ENCODE measurements around the gene ZNF280C. TPM values are rescaled to one million over a fixed set of nuclear protein-coding genes. Genes with fewer than 3 reads are reported as not detected.
A peak's percentile ranks its signal among the peaks of the same experiment; 100 is the strongest.

Gene ZNF280C
- total and polyA plus RNA-seq, 2 of the 13 experiments (the other 11 are each of a cell fraction or from before 2014, with no cell fraction given): 3.0 to 3.3 TPM

- TF ChIP-seq, protein P1, sequence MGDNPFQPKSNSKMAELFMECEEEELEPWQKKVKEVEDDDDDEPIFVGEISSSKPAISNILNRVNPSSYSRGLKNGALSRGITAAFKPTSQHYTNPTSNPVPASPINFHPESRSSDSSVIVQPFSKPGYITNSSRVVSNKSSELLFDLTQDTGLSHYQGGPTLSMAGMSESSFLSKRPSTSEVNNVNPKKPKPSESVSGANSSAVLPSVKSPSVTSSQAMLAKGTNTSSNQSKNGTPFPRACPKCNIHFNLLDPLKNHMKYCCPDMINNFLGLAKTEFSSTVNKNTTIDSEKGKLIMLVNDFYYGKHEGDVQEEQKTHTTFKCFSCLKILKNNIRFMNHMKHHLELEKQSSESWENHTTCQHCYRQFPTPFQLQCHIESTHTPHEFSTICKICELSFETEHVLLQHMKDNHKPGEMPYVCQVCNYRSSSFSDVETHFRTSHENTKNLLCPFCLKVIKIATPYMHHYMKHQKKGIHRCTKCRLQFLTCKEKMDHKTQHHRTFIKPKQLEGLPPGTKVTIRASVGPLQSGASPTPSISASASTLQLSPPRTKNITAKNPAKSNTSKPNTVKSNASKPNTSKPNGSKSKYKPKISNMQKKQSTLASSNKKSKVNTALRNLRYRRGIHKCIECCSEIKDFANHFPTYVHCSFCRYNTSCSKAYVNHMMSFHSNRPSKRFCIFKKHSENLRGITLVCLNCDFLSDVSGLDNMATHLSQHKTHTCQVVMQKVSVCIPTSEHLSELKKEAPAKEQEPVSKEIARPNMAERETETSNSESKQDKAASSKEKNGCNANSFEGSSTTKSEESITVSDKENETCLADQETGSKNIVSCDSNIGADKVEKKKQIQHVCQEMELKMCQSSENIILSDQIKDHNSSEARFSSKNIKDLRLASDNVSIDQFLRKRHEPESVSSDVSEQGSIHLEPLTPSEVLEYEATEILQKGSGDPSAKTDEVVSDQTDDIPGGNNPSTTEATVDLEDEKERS (CRISPR knock-in tag; IDR thresholded peaks at IDR 0.05): no peak
- TF ChIP-seq TBX3 (IDR thresholded peaks at IDR 0.05; ENCODE audit: borderline replicate concordance) (peak; percentile 28; the same call in 1 of the 2 replicates), MEF2D (CRISPR knock-in tag; IDR thresholded peaks at IDR 0.05) (0 out of 2 replicates have a peak, but pooled peaks have one; percentile 19), KAT2B (IDR thresholded peaks at IDR 0.05; ENCODE audit: borderline replicate concordance, low read depth, low read length) (no peak), TEAD3 (CRISPR knock-in tag; optimal IDR thresholded peaks at IDR 0.05; ENCODE audit: borderline replicate concordance) (peak; percentile 23), ZNF331 (CRISPR knock-in tag; IDR thresholded peaks at IDR 0.05) (0 out of 2 replicates have a peak, but pooled peaks have one; percentile 20), HNRNPUL1 (IDR thresholded peaks at IDR 0.05; ENCODE audit: low read depth, low read length) (no peak), ZBTB25 (CRISPR knock-in tag; IDR thresholded peaks at IDR 0.05) (no peak), SIX1 (CRISPR knock-in tag; IDR thresholded peaks at IDR 0.05; ENCODE audit: borderline replicate concordance) (0 out of 2 replicates have a peak, but pooled peaks have one; percentile 41), ATF7-NPFF (CRISPR knock-in tag; IDR thresholded peaks at IDR 0.05; ENCODE audit: low read depth) (0 out of 2 replicates have a peak, but pooled peaks have one; percentile 50), PHF8 (CRISPR knock-in tag; IDR thresholded peaks at IDR 0.05) (peak; percentile 56), RCOR2 (CRISPR knock-in tag; IDR thresholded peaks at IDR 0.05) (no peak), ZBTB7B (CRISPR knock-in tag; IDR thresholded peaks at IDR 0.05) (peak; percentile 23; the same call in 1 of the 2 replicates)
- TF ChIP-seq, protein P2, sequence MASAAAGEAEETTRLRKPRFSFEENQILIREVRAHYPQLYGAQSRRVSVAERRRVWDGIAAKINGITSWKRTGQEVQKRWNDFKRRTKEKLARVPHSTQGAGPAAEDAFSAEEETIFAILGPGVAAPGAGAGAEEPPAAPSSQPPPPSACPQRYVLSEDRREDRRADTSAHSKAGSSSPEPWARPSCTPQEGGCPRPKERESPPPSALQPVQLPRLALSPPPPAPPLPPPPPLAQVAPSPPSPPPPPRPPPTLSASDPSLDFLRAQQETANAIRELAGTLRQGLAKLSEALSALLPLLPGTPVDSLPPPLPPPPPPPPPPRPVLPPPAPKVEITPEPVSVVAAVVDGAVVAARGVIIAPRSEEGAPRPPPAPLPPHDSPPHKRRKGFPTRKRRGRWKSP (CRISPR knock-in tag; IDR thresholded peaks at IDR 0.05): 0 out of 2 replicates have a peak, but pooled peaks have one; percentile 35
- TF ChIP-seq, protein P3, sequence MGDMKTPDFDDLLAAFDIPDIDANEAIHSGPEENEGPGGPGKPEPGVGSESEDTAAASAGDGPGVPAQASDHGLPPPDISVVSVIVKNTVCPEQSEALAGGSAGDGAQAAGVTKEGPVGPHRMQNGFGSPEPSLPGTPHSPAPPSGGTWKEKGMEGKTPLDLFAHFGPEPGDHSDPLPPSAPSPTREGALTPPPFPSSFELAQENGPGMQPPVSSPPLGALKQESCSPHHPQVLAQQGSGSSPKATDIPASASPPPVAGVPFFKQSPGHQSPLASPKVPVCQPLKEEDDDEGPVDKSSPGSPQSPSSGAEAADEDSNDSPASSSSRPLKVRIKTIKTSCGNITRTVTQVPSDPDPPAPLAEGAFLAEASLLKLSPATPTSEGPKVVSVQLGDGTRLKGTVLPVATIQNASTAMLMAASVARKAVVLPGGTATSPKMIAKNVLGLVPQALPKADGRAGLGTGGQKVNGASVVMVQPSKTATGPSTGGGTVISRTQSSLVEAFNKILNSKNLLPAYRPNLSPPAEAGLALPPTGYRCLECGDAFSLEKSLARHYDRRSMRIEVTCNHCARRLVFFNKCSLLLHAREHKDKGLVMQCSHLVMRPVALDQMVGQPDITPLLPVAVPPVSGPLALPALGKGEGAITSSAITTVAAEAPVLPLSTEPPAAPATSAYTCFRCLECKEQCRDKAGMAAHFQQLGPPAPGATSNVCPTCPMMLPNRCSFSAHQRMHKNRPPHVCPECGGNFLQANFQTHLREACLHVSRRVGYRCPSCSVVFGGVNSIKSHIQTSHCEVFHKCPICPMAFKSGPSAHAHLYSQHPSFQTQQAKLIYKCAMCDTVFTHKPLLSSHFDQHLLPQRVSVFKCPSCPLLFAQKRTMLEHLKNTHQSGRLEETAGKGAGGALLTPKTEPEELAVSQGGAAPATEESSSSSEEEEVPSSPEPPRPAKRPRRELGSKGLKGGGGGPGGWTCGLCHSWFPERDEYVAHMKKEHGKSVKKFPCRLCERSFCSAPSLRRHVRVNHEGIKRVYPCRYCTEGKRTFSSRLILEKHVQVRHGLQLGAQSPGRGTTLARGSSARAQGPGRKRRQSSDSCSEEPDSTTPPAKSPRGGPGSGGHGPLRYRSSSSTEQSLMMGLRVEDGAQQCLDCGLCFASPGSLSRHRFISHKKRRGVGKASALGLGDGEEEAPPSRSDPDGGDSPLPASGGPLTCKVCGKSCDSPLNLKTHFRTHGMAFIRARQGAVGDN (CRISPR knock-in tag; IDR thresholded peaks at IDR 0.05): peak; percentile 73
- TF ChIP-seq, protein P4, sequence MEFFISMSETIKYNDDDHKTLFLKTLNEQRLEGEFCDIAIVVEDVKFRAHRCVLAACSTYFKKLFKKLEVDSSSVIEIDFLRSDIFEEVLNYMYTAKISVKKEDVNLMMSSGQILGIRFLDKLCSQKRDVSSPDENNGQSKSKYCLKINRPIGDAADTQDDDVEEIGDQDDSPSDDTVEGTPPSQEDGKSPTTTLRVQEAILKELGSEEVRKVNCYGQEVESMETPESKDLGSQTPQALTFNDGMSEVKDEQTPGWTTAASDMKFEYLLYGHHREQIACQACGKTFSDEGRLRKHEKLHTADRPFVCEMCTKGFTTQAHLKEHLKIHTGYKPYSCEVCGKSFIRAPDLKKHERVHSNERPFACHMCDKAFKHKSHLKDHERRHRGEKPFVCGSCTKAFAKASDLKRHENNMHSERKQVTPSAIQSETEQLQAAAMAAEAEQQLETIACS (CRISPR knock-in tag; IDR thresholded peaks at IDR 0.05): no peak
These were observed 102.8 kb downstream of the ZNF280C start, which contains the start of gene AIFM1 (continued) for GRCh38 chrX:130165703-130166502.
